Astrocyte of the spinal cord (primary cell): ENCODE data around the gene BAD.

Experiments used
- DNase-seq: peaks from one replicate; pipeline ENCODE4 v3.0.0; 2011; ENCODE audit warnings: low read depth, low spot score
- H3K4me3 ChIP-seq: 2 replicates; pipeline ENCODE4 v1.5.1; 2011; ENCODE audit warnings: low read depth, mild to moderate bottlenecking, low read length, moderate library complexity
- in situ Hi-C: cut with HindIII; loops from 2 replicates; pipeline ENCODE4 v1.10.0; 2017; ENCODE audit warnings: low sequenced_read_pairs
- TF ChIP-seq, protein P1 (sequence below): IDR thresholded peaks from 2 replicates; pipeline ENCODE4 v1.5.1; 2012; ENCODE audit warnings: low read depth, mild to moderate bottlenecking, low read length, inconsistent platforms

Gene BAD

DNA sequence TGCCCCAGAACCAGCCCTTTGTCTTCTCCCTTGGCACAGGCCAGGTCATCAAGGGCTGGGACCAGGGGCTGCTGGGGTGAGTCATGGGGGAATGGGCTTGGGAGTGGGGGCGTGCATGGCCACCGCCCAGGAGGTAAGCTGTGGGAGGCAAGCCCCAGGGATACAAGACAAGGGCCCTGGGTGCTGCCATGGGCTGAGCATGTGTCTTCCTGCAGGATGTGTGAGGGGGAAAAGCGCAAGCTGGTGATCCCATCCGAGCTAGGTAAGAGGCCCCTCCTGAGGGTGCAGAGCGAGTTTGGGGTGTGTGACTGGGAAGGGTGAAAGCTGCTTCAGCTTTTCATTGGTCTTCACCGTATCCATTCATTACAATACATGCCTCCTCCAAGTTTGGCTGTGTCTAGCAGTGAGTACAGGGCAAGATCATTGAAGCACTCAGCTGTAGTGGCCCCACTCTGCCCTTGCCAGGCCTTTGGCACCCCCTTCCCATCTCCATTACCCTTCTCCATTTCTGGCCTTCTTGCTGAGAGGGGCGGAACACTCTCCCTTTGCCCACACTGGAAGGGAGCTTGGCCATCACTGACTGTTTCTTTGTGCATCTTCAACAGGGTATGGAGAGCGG, 41.1 kb downstream of the BAD start:
- TF ChIP-seq, protein P1, sequence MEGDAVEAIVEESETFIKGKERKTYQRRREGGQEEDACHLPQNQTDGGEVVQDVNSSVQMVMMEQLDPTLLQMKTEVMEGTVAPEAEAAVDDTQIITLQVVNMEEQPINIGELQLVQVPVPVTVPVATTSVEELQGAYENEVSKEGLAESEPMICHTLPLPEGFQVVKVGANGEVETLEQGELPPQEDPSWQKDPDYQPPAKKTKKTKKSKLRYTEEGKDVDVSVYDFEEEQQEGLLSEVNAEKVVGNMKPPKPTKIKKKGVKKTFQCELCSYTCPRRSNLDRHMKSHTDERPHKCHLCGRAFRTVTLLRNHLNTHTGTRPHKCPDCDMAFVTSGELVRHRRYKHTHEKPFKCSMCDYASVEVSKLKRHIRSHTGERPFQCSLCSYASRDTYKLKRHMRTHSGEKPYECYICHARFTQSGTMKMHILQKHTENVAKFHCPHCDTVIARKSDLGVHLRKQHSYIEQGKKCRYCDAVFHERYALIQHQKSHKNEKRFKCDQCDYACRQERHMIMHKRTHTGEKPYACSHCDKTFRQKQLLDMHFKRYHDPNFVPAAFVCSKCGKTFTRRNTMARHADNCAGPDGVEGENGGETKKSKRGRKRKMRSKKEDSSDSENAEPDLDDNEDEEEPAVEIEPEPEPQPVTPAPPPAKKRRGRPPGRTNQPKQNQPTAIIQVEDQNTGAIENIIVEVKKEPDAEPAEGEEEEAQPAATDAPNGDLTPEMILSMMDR: no peak
- in situ Hi-C loops: no loop called here
- no peak overlapping the region for H3K4me3 ChIP-seq
- DNase-seq: no peak

DNA sequence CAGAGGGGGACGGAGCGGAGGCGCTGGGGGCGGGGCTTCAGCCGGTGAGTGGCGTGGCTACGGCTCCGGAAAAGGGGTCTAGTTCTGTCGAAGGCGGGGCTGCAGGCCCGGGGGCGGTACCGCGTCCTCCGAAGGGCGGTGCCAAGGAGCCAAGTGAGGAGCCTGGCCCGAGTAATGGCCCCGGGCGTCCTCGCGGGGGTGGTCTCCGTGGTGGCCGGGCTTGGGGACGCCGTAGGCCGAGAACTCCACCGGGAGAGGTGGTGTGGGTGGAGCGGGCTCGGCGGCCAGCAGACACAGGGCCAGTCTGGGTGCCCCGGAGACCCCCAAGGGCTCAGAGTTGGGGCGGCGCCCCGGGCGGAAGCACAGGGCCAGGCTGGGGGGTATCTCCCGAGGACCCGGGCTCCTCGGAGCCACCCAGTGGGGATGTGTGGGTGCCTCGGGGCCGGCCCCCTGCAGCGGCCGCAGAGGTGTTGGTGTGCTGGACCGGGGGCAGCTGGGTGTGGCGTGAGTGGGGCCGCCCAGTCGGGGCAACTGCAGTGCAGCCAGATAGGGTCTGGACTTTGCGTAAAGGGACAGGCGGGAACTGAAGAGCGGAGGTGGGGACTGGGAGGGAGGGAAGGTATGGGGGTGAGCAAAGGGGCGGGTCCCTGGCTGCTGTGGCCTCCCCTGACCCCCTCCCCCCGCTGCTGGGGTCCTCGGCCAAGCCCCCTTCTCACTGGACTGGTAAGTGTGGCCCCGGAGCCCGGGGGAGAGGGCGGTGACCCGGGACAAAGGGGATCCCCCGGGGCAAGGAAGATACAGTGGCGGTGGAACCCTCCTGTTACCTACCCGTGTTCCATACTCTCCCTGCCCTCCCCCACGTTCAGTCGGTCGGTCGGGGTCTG, 42.7 kb downstream of the BAD start:
- TF ChIP-seq, protein P1: no peak
- in situ Hi-C loops: no loop called here
- peak overlapping the region; percentile 83 for H3K4me3 ChIP-seq
- DNase-seq: no peak

DNA sequence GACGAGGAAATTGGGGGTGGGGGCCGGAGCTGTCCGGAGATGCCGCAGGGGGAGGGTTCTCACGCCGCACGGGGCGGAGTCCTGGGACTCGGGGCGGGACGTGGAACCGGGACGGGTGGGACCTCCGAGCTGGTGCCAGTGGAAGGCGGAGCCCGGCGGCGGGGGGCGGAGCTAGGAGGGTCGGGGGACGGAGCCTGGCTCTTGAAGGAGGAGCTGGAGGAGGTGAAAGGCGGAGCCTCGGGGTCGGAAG, 43.3 kb downstream of the BAD start:
- peak; percentile 100 for DNase-seq
- H3K4me3 ChIP-seq: peak overlapping the region; percentile 83
- TF ChIP-seq, protein P1: no peak
- in situ Hi-C loops: no loop called here

DNA sequence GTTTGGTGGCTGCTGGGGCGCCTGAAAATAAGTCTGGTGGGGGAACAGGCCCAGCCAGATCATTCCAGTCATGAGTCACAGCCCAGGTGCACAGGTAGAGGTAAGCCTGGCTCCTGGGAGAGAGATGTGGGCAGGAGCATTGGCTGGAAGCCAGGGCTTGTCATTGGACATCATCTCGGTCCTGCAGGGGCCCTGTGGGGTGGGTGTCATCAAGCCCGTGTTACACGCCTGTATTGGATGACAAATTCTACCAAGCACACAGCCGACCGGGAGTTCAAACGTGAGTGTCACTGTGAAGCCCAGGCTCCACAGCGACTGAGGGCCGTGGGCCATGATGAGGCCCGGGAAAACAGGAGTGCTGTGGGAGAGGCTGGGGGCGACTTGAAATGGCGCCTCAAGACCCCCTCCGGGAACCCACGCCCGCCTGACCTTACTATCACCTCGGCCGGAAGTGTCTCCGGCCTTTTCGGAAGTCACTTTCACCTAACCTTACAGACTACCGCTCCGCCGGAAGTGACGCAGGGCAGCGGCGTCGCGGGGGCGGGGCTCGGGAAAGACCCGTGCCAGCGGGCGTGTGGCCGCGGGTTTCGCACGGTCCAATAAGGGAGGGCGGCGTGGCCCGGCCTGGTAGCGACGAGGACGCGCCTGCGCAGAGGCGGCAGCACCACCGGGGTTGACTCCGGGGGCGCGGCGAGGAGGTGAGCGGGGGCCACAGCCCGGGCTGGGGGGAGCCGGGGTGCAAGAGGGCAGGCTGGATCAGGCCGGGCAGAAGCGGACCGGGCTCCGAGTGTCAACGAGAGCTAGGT, 43.8 kb downstream of the BAD start, which contains the start of gene FKBP2:
TSS of gene FKBP2 (plus strand) at position 661 of the 806 bp plus-strand sequence. CDS start 1,293 bp downstream, outside the sequence.
- peak within 1 kb of the TSS; percentile 83 for H3K4me3 ChIP-seq
- TF ChIP-seq, protein P1: no peak
- in situ Hi-C loops: no loop called here
- DNase-seq: peak; percentile 98

DNA sequence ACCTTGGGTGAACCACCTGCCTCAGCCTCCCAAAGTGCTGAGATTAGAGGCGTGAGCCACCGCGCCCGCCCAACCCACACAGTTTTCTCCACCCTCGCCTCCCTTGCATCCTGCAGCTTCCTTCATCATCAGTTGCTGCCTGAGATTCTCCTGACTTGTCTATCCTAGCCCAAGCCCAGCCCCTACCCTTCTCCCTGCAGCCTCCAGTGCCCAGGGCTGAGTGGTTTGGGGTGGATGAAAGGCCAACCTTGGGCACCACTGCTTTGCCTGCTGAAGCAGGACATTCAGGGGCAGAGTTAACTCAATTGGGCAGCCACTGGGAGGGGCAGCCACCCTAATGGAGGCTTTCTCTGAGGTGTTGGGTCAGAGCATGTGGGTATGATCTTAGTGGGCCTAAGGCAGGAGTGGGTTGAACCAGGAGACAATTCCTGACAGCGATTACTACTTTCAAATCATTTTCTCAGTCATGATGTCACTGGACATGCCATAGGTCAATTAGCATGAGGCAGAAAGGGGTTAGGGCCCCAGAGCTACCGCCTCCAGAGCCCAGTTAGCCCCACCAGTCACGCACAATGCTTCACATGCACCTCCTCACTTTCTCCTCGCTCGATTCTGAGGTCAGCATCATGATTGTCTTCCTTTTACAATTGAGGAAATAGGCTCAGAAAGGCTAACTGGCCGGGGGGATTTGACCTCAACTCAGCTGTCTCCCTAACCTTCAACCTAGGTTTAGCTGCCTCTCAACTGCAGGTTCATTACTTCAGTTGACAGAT, 44.6 kb downstream of the BAD start:
- in situ Hi-C loops: no loop called here
- TF ChIP-seq, protein P1: no peak

DNA sequence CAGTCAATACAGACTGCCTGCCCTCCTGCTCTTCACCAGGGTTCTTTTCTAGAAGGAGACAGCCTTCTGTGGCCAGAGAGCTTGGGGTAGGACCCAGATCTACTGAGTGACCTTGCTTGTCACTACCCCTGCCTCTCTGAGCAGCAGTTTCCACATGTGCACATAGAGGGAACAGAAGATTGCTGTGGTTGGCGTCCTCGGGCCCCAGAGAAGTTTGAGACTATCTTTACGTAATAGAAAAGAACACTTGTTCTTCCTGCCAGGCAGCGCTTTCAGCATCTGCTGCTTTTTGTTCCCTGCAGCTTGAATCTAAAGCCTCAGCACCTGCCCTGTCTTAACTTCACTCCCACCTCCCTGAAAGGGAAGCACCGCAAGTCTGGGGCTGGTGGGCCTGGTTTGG, 45.5 kb downstream of the BAD start:
- TF ChIP-seq, protein P1: no peak
- no peak overlapping the region for H3K4me3 ChIP-seq
- no peak for DNase-seq
- in situ Hi-C loops: no loop called here

More for the DNA sequence above, 44.6 kb downstream of the BAD start:
- DNase-seq: no peak
- no peak overlapping the region for H3K4me3 ChIP-seq
